ENCODE measurements around the gene COBL.

DNA sequence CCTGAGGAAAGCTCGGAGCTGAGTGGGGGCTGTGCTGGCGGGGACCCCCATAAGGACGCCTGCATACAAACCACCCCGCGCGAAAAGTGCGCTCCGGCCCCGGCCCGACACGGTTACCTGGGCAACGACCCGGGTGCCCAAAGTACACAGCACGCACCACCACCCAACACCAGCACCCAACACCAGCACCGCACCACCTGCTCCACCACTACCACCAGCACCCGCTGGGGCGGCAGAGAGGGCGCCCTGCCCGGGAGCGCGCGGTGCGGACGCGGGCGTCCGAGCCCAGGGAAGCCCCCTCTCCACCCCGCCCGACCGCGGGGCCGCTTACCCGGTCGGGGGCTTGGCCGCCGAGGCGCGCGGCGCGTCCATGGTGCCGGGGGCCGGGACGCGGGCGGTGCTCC, 345 bp downstream of the COBL start:
- TF ChIP-seq IRF2 (CRISPR knock-in tag; IDR thresholded peaks at IDR 0.05) (no peak), SREBF2 (CRISPR knock-in tag; IDR thresholded peaks at IDR 0.05) (no peak), GATA2 (CRISPR knock-in tag; IDR thresholded peaks at IDR 0.05) (no peak)
- TF ChIP-seq, protein P1, sequence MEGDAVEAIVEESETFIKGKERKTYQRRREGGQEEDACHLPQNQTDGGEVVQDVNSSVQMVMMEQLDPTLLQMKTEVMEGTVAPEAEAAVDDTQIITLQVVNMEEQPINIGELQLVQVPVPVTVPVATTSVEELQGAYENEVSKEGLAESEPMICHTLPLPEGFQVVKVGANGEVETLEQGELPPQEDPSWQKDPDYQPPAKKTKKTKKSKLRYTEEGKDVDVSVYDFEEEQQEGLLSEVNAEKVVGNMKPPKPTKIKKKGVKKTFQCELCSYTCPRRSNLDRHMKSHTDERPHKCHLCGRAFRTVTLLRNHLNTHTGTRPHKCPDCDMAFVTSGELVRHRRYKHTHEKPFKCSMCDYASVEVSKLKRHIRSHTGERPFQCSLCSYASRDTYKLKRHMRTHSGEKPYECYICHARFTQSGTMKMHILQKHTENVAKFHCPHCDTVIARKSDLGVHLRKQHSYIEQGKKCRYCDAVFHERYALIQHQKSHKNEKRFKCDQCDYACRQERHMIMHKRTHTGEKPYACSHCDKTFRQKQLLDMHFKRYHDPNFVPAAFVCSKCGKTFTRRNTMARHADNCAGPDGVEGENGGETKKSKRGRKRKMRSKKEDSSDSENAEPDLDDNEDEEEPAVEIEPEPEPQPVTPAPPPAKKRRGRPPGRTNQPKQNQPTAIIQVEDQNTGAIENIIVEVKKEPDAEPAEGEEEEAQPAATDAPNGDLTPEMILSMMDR (IDR thresholded peaks at IDR 0.05 in 2 of 3, conservative IDR thresholded peaks at IDR 0.05 in 1 of 3; ENCODE audit: insufficient read depth in 2 of 3, low read depth in 1 of 3, low read length in 3 of 3), result no peak
